Activated CD4-positive, alpha-beta T cell treated with anti-CD3 and anti-CD28 coated beads, Interleukin-2, amount 50 U/mL, for 1 hour (primary cell): ENCODE data around the gene GLB1L2.
"Not testable (repeated sequence)": the region's sequence is repeated elsewhere in the genome, so short reads cannot be mapped to it uniquely, and the experiment has no call there.

Experiments
- DNase-seq: peaks from one replicate; pipeline ENCODE4 v3.0.0-alpha.2; 2020

The GLB1L2 gene, protein sequence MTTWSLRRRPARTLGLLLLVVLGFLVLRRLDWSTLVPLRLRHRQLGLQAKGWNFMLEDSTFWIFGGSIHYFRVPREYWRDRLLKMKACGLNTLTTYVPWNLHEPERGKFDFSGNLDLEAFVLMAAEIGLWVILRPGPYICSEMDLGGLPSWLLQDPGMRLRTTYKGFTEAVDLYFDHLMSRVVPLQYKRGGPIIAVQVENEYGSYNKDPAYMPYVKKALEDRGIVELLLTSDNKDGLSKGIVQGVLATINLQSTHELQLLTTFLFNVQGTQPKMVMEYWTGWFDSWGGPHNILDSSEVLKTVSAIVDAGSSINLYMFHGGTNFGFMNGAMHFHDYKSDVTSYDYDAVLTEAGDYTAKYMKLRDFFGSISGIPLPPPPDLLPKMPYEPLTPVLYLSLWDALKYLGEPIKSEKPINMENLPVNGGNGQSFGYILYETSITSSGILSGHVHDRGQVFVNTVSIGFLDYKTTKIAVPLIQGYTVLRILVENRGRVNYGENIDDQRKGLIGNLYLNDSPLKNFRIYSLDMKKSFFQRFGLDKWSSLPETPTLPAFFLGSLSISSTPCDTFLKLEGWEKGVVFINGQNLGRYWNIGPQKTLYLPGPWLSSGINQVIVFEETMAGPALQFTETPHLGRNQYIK

DNA sequence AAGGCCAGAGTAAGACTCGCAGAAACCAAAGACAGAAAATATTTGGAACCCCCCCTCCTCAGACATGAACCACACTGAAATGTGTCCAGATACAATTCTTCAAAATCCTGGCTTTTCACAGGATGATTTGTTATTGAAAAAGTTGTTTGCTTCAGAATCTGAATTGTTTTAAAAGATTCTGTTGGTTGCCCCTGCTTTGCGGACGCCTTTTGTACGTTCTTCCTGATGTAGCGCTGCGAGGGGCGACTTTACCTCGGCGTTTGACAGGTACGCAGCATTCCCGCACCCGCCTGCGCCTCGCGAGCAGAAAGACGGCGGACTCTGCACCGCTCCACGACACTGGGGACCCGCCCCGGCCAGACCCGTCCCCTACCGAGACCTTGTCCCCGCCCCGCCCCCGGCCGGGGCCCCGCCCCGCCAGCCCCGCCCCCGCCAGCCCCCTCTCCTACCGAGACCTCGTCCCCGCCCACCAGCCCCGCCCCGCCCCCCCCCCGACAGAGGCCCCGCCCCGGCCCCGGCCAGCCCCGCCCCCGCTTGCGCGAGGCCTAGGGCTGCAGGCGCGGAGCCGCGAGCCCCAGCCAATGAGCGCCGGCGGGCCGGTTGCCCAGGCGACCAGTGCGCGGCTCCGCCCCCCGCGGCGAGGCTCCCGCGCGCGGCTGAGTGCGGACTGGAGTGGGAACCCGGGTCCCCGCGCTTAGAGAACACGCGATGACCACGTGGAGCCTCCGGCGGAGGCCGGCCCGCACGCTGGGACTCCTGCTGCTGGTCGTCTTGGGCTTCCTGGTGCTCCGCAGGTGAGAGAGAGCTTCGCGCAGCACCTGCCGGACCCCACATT lies at the start of gene GLB1L2:
Gene GLB1L2, plus strand, starts transcription at position 635 of the 835 bp plus-strand sequence. Its CDS starts 74 bp downstream, at position 709.
- peak; percentile 73 for DNase-seq

DNA sequence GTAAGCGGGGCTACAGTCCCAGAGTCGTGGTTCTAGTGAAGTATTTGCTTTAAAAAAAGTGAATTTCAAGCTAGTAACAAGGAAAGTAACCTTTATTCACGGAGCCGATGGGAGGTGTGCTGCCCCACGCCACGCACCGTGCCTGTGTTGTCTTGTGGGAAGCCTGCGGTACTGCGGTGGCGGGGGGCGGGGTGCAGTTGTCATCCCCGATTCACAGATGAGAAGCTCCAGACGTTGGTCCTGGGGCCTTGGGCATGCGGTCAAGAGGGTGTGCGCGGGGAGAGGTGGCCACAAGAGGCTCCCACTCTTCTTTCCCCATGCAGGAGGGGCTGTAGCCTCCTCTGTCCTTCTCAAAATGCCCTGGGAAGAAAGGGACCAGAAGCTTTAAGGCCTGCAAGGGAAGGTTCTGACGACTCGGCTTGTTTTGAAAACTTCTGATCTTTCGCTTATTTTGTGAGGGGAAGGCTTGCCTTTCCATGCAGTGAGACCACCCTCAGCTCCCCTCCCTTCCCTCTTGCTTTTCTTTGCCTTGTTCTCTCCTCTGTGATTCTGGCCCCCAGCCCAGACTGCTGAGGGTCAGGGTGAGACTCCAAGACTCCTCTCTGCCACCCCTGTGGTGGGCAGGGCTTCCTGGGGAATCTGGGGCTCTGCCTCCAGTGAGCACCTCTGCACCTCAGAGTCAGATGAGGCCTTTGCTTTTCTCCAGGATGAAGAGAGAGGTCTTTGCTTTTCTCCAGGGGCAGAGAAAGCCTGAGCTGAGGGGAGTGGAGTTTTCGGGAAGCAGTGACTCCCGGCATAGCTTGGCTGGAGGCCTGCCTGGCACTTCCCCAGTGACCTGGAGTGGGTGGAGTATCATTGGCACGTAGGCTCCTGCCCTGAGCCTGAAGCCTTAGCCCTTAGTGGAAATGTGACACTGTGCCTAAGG lies 49.4 kb upstream of the GLB1L2 start:
- DNase-seq, result no peak

DNA sequence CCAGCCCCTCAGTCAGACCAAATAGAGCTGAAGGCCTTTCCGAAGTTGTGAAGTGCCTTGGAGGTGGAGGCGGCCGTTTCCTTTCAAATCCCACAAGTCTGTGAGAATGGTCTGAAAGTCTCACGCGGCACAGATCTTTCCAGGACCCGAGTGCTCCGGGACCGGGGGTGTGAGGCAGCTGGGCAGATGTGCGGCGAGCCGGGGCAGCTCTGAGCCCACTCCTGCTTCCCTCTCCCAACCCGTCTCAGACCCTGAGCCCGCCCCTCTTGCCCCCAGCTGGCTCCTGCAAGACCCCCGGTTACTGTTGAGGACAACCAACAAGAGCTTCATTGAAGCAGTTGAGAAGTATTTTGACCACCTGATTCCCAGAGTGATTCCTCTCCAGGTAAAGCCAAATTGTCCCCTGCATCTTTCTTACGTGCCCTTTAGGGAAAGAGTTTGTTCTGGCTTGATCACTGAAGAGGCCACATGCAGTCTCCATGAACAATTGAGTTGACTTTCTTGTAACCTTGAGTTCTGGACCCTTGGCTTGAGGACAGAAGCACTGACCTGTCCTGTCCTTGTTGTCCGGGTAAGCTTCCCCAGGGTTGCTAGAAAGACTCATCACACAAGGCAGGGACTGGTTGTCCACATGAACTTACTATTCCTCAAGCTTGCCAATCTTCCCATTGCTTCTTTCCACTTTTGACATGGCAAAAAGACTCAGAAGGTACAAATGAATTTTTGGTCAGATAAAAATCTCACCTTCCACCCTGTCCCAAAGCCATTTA lies 48.1 kb upstream of the GLB1L2 start:
- DNase-seq, result no peak

DNA sequence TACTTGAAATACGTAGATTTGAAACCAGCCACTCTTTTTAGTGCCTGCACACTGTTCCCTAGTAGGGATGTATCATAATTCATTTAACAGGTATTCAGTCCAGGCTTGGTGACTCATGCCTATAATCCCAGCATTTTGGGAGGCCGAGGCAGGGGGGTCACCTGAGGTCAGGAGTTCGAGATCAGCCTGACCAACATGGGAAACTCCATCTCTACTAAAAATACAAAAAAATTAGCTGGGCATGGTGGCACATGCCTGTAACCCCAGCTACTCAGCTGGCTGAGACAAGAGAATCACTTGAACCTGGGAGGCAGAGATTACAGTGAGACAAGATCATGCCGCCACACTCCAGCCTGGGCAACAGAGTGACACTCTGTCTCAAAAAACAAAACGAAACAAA lies 47.4 kb upstream of the GLB1L2 start:
- DNase-seq, result not testable (repeated sequence)

DNA sequence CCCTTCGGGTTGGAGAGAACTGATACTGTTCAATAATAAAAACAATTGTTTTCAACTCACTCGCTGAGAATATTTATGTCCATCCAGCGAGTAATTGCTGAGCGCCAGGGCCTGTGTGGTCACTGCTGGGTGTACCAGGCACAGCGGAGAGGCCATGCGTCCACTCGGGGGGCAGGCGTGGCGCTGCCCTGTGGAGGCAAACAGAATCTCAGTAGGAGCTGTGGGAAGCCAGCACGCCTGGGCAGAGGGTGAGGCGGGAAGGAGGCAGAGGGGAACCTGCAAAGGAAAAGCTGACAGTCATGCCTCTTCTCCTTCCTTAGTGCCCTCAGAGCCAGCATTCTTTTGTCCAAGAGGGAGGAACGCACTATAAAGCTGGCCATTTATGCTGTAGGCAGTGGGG lies 44.2 kb upstream of the GLB1L2 start:
- no peak for DNase-seq

DNA sequence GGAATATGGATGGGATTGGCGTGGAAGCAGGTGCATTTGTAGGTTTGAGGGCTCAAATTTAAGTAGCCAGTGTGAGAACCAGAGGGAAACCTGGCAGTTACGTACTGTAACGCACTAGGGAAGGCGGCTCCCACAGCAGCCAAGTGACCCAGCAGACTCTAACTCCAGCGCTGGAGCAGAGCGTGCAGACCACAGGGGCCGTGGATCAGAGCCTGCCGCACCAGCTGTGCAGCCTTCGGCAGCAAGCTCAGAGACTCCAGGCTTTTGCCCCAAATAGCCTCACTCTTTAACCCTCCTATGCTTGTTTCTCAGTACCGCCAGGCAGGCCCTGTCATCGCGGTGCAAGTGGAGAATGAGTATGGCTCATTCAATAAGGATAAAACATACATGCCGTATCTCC lies 43.3 kb upstream of the GLB1L2 start:
- no peak for DNase-seq

DNA sequence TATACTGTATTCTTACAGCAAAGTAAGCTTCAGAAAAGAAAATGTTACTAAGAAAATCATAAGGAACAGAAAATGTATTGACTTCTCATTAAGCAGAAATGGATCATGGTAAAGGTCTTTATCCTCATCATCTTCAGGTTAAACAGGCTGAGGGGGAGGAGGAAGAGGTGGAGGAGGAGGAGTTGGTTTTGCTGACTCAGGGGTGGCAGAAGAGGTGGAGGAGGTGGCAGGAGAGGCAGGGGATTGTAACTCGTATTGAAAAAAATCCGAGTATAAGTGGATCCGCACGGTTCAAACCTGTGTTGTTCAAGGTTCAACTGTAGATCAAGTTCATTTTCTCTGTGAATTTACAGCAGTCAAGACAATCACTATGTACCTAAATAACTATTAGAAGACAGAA lies 42.6 kb upstream of the GLB1L2 start:
- no peak for DNase-seq

DNA sequence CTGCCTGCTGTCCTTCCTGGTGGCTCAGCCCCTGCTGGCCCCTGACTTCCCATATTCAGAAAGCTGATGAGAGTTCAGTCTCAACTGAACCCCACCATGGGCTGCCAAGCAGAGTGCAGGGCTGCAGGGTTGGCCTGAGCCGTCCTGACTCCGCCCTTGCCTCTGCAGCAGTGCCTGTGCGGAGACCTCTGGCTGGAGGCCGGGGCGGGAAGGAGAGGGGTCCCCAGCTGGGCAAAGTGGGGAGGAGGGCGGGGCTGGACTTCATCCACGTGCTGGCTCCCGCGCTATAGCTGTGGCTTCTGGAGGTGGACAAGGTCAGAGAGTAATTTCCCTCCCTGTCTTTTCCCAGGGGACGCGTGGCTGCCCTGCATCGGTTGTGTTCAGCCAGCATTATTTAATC lies 42.0 kb upstream of the GLB1L2 start:
- no peak for DNase-seq

DNA sequence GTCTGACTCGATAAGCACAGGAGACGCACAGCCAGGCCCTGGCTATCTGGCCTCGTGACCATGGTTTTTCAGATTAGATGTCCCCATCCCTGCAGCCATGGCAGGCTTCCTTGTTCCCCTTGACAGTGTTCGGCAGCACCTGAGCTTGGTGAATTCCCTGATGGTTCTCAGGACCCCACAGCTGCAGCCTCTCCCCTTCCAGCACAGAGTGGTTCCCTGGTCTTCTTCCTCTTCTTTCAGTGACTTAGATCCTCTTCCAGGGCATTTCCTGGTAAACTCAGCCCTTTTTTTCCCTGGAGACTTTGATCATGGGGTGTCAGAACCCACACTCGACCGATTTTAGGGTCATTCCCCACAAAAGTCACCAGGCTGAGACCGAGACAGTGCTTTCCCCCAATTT lies 41.1 kb upstream of the GLB1L2 start:
- DNase-seq, result no peak

DNA sequence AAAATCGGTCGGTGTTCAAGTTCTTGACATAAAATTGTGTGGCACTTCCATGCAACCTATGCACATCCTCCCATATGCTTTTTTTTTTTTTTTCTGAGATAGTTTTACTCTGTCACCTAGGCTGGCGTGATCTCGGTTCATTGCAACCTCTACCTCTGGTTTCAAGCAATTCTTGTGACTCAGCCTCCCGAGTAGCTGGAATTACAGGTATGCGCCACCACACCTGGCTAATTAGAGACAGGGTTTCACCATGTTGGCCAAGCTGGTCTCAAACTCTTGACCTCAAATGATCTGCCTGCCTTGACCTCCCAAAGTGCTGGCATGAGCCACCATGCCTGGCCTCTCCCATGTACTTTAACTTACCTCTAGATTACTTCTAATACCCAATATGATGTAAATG lies 40.6 kb upstream of the GLB1L2 start:
- no peak for DNase-seq

DNA sequence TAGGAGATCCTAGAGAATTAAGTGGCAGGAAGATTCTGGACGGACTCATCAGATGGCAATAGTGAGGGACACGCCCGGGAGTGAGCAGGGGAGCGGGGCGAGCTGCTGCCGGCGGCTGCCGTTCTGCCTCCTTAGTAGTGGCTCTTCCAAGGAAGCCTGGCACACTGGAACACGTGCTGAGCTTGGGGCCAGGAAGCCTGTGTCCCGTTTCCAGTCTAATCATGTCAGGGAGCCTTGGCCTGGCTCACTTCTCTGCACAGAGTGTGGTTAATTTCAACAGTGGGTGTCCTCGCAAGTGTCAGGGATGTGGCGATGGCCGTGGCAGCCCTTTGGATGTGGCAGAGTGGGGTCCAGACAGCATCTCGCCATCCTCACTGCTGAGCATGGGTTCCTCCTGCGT lies 39.1 kb upstream of the GLB1L2 start:
- DNase-seq, result no peak

DNA sequence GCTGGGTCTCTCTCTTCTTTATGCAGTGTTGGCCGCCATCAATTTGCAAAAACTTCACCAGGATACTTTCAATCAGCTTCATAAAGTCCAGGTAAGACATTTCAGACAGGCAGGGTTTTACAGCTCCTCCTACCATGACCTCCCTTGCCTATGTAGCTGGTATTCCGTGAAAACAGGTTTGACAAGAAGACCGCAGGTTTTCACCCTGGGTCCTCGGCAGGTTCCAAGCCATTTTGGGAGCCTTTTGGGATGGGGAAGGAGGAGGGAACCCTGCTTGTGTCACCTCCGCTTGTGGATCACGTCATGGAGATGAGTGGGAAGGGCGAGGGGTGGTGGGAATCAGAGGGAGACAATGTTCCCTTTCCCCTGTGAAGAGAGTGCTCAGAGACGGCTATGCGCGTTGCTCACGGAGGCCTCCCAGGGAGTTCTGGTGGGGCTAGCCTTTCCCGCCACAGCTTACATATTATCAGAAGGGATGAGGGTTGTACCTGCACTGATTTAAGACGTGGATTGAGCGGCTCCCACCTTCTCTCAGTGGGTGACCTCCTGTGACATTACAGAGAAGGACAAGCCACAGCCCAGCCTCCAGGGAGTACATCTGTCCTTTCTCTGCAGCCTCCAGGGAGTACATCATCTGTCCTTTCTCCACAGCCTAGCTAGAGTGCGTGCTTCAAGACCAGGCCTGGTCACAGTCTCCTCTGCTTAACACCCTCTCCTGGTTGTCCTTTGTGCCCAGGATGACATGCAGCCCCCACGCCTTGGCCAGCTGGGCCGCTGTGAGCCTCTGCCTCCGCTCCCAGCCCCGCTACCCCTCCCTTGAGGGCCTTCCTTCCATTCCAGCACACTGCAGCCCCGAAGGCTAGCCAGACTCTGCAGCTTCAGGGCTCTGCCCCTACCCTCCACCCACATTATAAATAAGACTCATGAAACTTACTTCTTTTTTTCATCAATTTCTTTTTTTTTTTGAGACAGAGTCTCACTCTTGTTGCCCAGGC lies 38.4 kb upstream of the GLB1L2 start:
- no peak for DNase-seq

DNA sequence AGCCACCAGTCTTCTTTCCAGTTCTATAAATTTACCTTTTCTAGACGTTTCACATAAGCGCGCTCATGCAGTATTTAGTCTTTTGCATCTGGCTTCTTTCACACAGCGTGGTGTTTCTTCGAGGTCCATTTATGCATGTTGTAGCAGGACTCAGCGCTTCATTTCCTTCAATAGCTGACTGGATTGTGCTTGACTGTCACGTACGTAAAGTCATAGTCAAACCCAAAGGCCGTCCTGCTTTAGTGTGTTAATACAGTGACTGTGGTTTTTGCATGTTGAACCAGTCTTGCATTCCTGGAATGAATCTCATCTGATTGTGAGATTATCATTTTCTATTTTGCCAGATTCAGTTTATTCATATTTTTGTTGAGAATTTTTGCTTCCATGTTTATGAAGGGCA lies 37.1 kb upstream of the GLB1L2 start:
- no peak for DNase-seq

DNA sequence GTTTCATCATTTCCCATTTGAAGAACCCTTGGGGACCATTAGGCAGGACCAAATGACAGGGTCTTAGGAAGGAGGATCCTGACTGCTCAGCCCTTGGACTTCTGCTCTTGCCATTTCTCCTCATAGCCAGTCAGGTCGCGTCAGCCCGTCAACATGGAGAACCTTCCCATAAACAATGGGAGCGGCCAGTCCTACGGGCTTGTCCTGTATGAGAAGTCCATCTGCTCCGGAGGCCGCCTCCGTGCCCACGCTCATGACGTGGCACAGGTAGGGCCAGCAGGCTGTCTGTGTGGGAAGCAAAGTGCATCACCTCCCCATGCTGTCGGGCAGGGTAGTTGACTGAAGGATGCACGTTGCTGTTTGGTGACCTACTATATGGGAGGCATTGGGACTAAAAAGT lies 19.6 kb upstream of the GLB1L2 start:
- no peak for DNase-seq

DNA sequence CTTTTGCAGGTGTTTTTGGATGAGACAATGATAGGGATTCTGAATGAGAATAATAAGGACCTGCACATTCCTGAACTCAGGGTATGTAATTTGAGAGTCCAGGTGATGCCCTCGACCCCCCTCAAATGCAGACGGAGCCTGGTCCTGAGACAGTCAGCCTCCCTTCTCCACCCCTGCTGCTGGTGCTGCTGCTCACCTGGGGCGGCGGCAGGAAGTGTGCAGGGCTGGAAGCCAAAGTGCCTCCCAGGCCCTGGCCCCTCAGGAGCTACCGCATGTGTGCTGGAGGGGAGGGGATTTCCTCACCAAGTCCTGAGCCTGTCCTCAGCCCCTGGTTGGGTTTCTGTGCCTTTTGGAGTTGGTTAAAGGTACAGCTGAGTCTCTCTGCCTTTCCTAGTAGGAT lies 19.0 kb upstream of the GLB1L2 start:
- no peak for DNase-seq

DNA sequence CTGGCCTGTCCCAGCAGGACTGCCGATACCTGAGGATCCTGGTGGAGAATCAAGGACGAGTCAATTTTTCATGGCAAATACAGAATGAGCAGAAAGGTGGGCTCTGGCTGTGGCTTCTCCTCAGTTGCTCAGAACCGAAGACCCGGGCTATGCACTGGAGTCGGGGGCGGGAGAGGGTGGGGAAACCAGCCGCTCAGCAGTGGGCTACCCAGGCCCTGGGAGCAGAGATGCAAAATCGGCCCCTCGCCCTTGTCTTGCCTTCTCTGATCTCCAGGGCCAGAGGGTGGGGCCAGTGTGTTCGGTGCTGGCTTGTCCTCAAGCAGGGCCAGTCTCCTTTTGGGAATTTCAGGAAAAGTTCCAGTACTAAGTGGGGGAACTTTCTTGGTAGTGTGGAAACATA lies 18.4 kb upstream of the GLB1L2 start:
- DNase-seq, result no peak

DNA sequence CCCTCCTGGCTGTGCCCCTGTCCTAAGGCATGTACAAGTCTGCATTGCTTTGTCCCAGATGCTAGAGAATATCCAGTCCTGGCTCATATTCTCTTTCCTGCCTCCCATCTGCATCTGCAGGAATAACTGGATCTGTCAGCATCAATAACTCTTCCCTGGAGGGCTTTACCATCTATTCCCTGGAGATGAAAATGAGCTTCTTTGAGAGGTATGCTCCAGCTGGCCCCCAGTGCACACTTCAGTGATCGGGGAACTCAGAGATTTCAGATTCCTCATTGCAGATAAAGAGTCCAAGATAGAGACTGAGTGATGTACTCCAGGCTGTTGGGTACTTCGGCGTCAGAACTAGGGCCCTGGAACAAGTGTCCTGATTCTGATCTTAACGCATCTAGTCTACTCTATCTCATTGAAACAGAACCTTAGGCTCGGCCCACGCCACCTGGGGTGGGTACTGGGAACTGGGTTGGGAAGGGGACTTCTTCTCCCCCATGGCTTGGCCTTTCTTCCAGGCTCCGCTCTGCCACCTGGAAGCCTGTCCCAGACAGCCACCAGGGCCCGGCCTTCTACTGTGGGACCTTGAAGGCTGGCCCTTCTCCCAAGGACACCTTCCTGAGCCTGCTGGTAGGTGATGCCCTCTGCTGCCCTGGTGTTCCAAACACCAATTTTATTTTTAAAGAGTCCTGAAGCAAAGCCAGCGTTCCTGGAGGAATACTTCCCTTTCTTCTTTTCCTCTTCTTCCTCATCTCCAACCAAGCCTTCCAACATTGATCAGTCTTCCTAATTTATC lies 17.8 kb upstream of the GLB1L2 start:
- DNase-seq, result no peak

DNA sequence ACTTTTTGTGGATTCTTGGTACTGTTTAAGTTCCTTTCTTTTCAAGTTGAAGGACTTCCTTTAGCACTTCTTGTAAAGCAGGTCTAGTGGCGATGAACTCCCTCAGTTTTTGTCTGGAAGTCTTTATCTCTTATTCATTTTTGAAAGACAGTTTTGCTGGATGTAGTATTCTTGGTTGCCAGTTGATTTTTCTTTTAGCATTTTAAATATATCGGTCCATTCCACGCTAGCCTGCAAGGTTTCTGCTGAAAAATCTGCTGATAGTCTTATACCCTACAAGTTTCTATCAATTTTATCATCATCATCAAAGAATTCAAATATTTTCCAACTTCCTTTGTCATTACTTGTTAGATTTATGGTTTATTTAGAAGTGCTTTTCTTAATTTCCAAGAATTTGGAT lies 14.7 kb upstream of the GLB1L2 start:
- DNase-seq, result no peak

DNA sequence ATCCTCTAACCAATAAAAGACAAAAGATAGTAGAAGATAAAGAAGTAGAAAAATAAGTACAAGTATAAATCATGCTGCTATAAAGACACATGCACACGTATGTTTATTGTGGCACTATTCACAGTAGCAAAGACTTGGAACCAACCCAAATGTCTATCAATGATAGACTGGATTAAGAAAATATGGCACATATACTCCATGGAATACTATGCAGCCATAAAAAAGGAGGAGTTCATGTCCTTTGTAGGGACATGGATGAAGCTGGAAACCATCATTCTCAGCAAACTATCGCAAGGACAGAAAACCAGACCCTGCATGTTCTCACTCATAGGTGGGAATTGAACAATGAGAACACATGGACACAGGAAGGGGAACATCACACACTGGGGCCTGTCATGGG lies 10.4 kb upstream of the GLB1L2 start:
- not testable (repeated sequence) for DNase-seq

DNA sequence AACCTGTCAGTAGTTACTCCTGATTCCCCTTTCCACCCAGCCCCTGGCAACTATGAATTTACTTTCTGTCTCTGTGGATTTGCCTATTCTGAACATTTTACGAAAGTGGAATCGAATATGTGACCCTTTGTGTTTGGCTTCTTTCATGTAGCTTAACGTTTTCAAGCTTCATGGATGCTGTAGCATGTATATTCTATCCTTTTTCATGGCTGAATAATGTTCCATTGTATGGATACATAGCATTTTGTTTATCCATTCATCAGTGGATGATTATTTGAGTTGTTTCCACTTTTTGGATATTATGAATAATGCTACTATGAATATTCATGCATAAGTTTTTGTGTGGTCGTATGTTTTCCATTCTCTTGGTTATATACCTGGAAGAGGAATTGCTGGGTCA lies 9.2 kb upstream of the GLB1L2 start:
- DNase-seq, result no peak
